Measurements from ENCODE around the gene FOXA2. TPM values are rescaled to one million over a fixed set of nuclear protein-coding genes. Genes with fewer than 3 reads are reported as not detected.

The FOXA2 gene
- not detected for total RNA-seq

GRCh38 chr20:22584522-22584921, at the start of gene FOXA2:
Gene FOXA2, minus strand, starts transcription at chr20:22584572. Its CDS starts 294 bp downstream, at chr20:22584278.
- Histone ChIP-seq H3K27me3 (ENCODE audit: control insufficient read depth in 3 of 3, insufficient read depth in 3 of 3, low read length in 3 of 3) (peaks cover 76 to 83% (median 78%) of the 10 kb centered on the region in 3 donors), H3K36me3 (ENCODE audit: control insufficient read depth in 3 of 3, insufficient read depth in 3 of 3, low read length in 3 of 3) (no peaks in the 10 kb centered on the region), H3K9ac (ENCODE audit: low read depth in 1 of 3, low read length in 3 of 3) (peak within 1 kb of the TSS in 1 of 3 donors; percentile 8), H3K4me3 (ENCODE audit: low read length in 3 of 3) (peak within 1 kb of the TSS; percentile 30 to 58 (median 56)), H3K9me3 (ENCODE audit: control insufficient read depth in 3 of 3, low read length in 3 of 3) (no peaks in the 10 kb centered on the region), H3K4me1 (ENCODE audit: control insufficient read depth in 3 of 3, insufficient read depth in 3 of 3, low read length in 3 of 3) (peaks cover 8 to 11% (median 9%) of the 10 kb centered on the region in 3 donors), H3K27ac (ENCODE audit: low read depth, low read length) (no peak within 1 kb of the TSS)

GRCh38 chr20:22630701-22631100, 46.3 kb upstream of the FOXA2 start:
- Histone ChIP-seq H3K4me3 (ENCODE audit: low read length in 3 of 3) (no peak overlapping the region), H3K4me1 (ENCODE audit: control insufficient read depth in 3 of 3, insufficient read depth in 3 of 3, low read length in 3 of 3) (no peaks in the 10 kb centered on the region), H3K9me3 (ENCODE audit: control insufficient read depth in 3 of 3, low read length in 3 of 3) (no peaks in the 10 kb centered on the region), H3K27ac (ENCODE audit: low read depth, low read length) (no peak overlapping the region), H3K27me3 (ENCODE audit: control insufficient read depth in 3 of 3, insufficient read depth in 3 of 3, low read length in 3 of 3) (peaks cover 0 to 3% (median 0%) of the 10 kb centered on the region in 3 donors), H3K9ac (ENCODE audit: low read depth in 1 of 3, low read length in 3 of 3) (no peak overlapping the region), H3K36me3 (ENCODE audit: control insufficient read depth in 3 of 3, insufficient read depth in 3 of 3, low read length in 3 of 3) (no peaks in the 10 kb centered on the region)

GRCh38 chr20:22629927-22630326, 45.6 kb upstream of the FOXA2 start:
- Histone ChIP-seq H3K9me3 (ENCODE audit: control insufficient read depth in 3 of 3, low read length in 3 of 3) (no peaks in the 10 kb centered on the region), H3K36me3 (ENCODE audit: control insufficient read depth in 3 of 3, insufficient read depth in 3 of 3, low read length in 3 of 3) (no peaks in the 10 kb centered on the region), H3K4me3 (ENCODE audit: low read length in 3 of 3) (no peak overlapping the region), H3K27me3 (ENCODE audit: control insufficient read depth in 3 of 3, insufficient read depth in 3 of 3, low read length in 3 of 3) (peaks cover 0 to 3% (median 0%) of the 10 kb centered on the region in 3 donors), H3K4me1 (ENCODE audit: control insufficient read depth in 3 of 3, insufficient read depth in 3 of 3, low read length in 3 of 3) (no peaks in the 10 kb centered on the region), H3K27ac (ENCODE audit: low read depth, low read length) (no peak overlapping the region), H3K9ac (ENCODE audit: low read depth in 1 of 3, low read length in 3 of 3) (no peak overlapping the region)

- Histone ChIP-seq H3K36me3 (ENCODE audit: control insufficient read depth in 3 of 3, insufficient read depth in 3 of 3, low read length in 3 of 3) (no peaks in the 10 kb centered on the region), H3K4me3 (ENCODE audit: low read length in 3 of 3) (no peak overlapping the region), H3K27ac (ENCODE audit: low read depth, low read length) (no peak overlapping the region), H3K4me1 (ENCODE audit: control insufficient read depth in 3 of 3, insufficient read depth in 3 of 3, low read length in 3 of 3) (no peaks in the 10 kb centered on the region), H3K9ac (ENCODE audit: low read depth in 1 of 3, low read length in 3 of 3) (no peak overlapping the region), H3K27me3 (ENCODE audit: control insufficient read depth in 3 of 3, insufficient read depth in 3 of 3, low read length in 3 of 3) (peaks cover 0 to 3% (median 0%) of the 10 kb centered on the region in 3 donors), H3K9me3 (ENCODE audit: control insufficient read depth in 3 of 3, low read length in 3 of 3) (no peaks in the 10 kb centered on the region)
Observed at GRCh38 chr20:22629447-22629846, 45.1 kb upstream of the FOXA2 start.

- Histone ChIP-seq H3K9me3 (ENCODE audit: control insufficient read depth in 3 of 3, low read length in 3 of 3) (no peaks in the 10 kb centered on the region), H3K4me1 (ENCODE audit: control insufficient read depth in 3 of 3, insufficient read depth in 3 of 3, low read length in 3 of 3) (no peaks in the 10 kb centered on the region), H3K4me3 (ENCODE audit: low read length in 3 of 3) (no peak overlapping the region), H3K9ac (ENCODE audit: low read depth in 1 of 3, low read length in 3 of 3) (no peak overlapping the region), H3K36me3 (ENCODE audit: control insufficient read depth in 3 of 3, insufficient read depth in 3 of 3, low read length in 3 of 3) (no peaks in the 10 kb centered on the region), H3K27ac (ENCODE audit: low read depth, low read length) (no peak overlapping the region), H3K27me3 (ENCODE audit: control insufficient read depth in 3 of 3, insufficient read depth in 3 of 3, low read length in 3 of 3) (peaks cover 0 to 3% (median 0%) of the 10 kb centered on the region in 3 donors)
Observed at GRCh38 chr20:22626496-22626895, 42.1 kb upstream of the FOXA2 start.

- Histone ChIP-seq H3K9ac (ENCODE audit: low read depth in 1 of 3, low read length in 3 of 3) (no peak overlapping the region), H3K36me3 (ENCODE audit: control insufficient read depth in 3 of 3, insufficient read depth in 3 of 3, low read length in 3 of 3) (no peaks in the 10 kb centered on the region), H3K4me3 (ENCODE audit: low read length in 3 of 3) (no peak overlapping the region), H3K9me3 (ENCODE audit: control insufficient read depth in 3 of 3, low read length in 3 of 3) (no peaks in the 10 kb centered on the region), H3K4me1 (ENCODE audit: control insufficient read depth in 3 of 3, insufficient read depth in 3 of 3, low read length in 3 of 3) (no peaks in the 10 kb centered on the region), H3K27ac (ENCODE audit: low read depth, low read length) (no peak overlapping the region), H3K27me3 (ENCODE audit: control insufficient read depth in 3 of 3, insufficient read depth in 3 of 3, low read length in 3 of 3) (peaks cover 0 to 3% (median 2%) of the 10 kb centered on the region in 3 donors)
Observed at GRCh38 chr20:22623211-22623610, 38.8 kb upstream of the FOXA2 start.

- H3K4me1 ChIP-seq (ENCODE audit: control insufficient read depth in 3 of 3, insufficient read depth in 3 of 3, low read length in 3 of 3), result no peaks in the 10 kb centered on the region
- H3K27me3 ChIP-seq (ENCODE audit: control insufficient read depth in 3 of 3, insufficient read depth in 3 of 3, low read length in 3 of 3), result peaks cover 2 to 11% (median 5%) of the 10 kb centered on the region in 3 donors
Observed at GRCh38 chr20:22620342-22620741, 36.0 kb upstream of the FOXA2 start.

GRCh38 chr20:22619806-22620205, 35.4 kb upstream of the FOXA2 start:
- Histone ChIP-seq H3K9me3 (ENCODE audit: control insufficient read depth in 3 of 3, low read length in 3 of 3) (no peaks in the 10 kb centered on the region), H3K27me3 (ENCODE audit: control insufficient read depth in 3 of 3, insufficient read depth in 3 of 3, low read length in 3 of 3) (peaks cover 2 to 11% (median 5%) of the 10 kb centered on the region in 3 donors)

More at GRCh38 chr20:22620342-22620741, 36.0 kb upstream of the FOXA2 start:
- Histone ChIP-seq H3K4me3 (ENCODE audit: low read length in 3 of 3) (no peak overlapping the region), H3K36me3 (ENCODE audit: control insufficient read depth in 3 of 3, insufficient read depth in 3 of 3, low read length in 3 of 3) (no peaks in the 10 kb centered on the region), H3K9me3 (ENCODE audit: control insufficient read depth in 3 of 3, low read length in 3 of 3) (no peaks in the 10 kb centered on the region), H3K27ac (ENCODE audit: low read depth, low read length) (no peak overlapping the region), H3K9ac (ENCODE audit: low read depth in 1 of 3, low read length in 3 of 3) (no peak overlapping the region)

GRCh38 chr20:22619272-22619671, 34.9 kb upstream of the FOXA2 start:
- Histone ChIP-seq H3K27me3 (ENCODE audit: control insufficient read depth in 3 of 3, insufficient read depth in 3 of 3, low read length in 3 of 3) (peaks cover 6 to 17% (median 11%) of the 10 kb centered on the region in 3 donors), H3K27ac (ENCODE audit: low read depth, low read length) (no peak overlapping the region), H3K4me3 (ENCODE audit: low read length in 3 of 3) (no peak overlapping the region), H3K9me3 (ENCODE audit: control insufficient read depth in 3 of 3, low read length in 3 of 3) (no peaks in the 10 kb centered on the region), H3K4me1 (ENCODE audit: control insufficient read depth in 3 of 3, insufficient read depth in 3 of 3, low read length in 3 of 3) (no peaks in the 10 kb centered on the region), H3K9ac (ENCODE audit: low read depth in 1 of 3, low read length in 3 of 3) (no peak overlapping the region), H3K36me3 (ENCODE audit: control insufficient read depth in 3 of 3, insufficient read depth in 3 of 3, low read length in 3 of 3) (no peaks in the 10 kb centered on the region)

More at GRCh38 chr20:22619806-22620205, 35.4 kb upstream of the FOXA2 start:
- Histone ChIP-seq H3K4me1 (ENCODE audit: control insufficient read depth in 3 of 3, insufficient read depth in 3 of 3, low read length in 3 of 3) (no peaks in the 10 kb centered on the region), H3K9ac (ENCODE audit: low read depth in 1 of 3, low read length in 3 of 3) (no peak overlapping the region), H3K4me3 (ENCODE audit: low read length in 3 of 3) (no peak overlapping the region), H3K36me3 (ENCODE audit: control insufficient read depth in 3 of 3, insufficient read depth in 3 of 3, low read length in 3 of 3) (no peaks in the 10 kb centered on the region), H3K27ac (ENCODE audit: low read depth, low read length) (no peak overlapping the region)

- H3K27me3 ChIP-seq (ENCODE audit: control insufficient read depth in 3 of 3, insufficient read depth in 3 of 3, low read length in 3 of 3), result peaks cover 10 to 23% (median 11%) of the 10 kb centered on the region in 3 donors
- H3K9ac ChIP-seq (ENCODE audit: low read depth in 1 of 3, low read length in 3 of 3), result no peak overlapping the region
- no peak overlapping the region for H3K4me3 ChIP-seq (ENCODE audit: low read length in 3 of 3)
- no peaks in the 10 kb centered on the region for H3K9me3 ChIP-seq (ENCODE audit: control insufficient read depth in 3 of 3, low read length in 3 of 3)
- no peaks in the 10 kb centered on the region for H3K4me1 ChIP-seq (ENCODE audit: control insufficient read depth in 3 of 3, insufficient read depth in 3 of 3, low read length in 3 of 3)
- no peaks in the 10 kb centered on the region for H3K36me3 ChIP-seq (ENCODE audit: control insufficient read depth in 3 of 3, insufficient read depth in 3 of 3, low read length in 3 of 3)
- H3K27ac ChIP-seq (ENCODE audit: low read depth, low read length), result no peak overlapping the region
Observed at GRCh38 chr20:22617160-22617559, 32.8 kb upstream of the FOXA2 start.

All from skeletal muscle tissue (tissue), 4 donors.